ENCODE results near the gene OSBPL1A.

Gene OSBPL1A

DNA sequence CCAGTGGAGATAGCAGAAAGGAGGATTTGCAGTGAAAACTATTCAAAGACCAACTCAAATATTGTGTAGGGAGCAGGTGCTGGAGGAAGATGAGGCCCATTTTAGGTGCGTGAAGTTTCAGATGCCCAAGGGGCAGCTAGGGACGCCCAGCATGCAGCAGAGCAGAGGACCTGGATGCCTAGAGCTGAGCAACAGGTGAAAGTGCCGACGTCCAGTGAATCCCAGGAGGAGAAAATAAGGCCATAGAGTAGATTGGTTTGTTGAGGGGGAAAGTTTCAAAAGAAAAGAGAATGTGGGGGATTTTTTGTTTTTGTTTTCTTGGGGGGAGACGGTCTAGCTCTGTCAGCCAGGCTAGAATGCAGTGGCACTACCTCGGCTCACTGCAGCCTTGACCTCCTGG lies 53.1 kb downstream of the OSBPL1A start:
- no peak overlapping the region for H3K4me3 ChIP-seq (ENCODE audit: insufficient read depth, low read length, poor library complexity, severe bottlenecking)
- no peak overlapping the region for H3K27ac ChIP-seq (ENCODE audit: low read depth, low read length)
- no peak overlapping the region for H3K9ac ChIP-seq (ENCODE audit: low read length)
- no peaks in the 10 kb centered on the region for H3K9me2 ChIP-seq (replicated peaks; ENCODE audit: insufficient read depth, low read length)
- H3K36me3 ChIP-seq (ENCODE audit: low read length): no peaks in the 10 kb centered on the region
- H2AFZ ChIP-seq (ENCODE audit: low read depth, low read length, severe bottlenecking): no peak overlapping the region
- H3K9me3 ChIP-seq (ENCODE audit: insufficient read depth, low read length): no peaks in the 10 kb centered on the region
- no peaks in the 10 kb centered on the region for H3F3A ChIP-seq (ENCODE audit: insufficient read depth)
- H4K20me1 ChIP-seq (ENCODE audit: low read depth, low read length): no peaks in the 10 kb centered on the region
- H3K27me3 ChIP-seq (ENCODE audit: low read length): no peaks in the 10 kb centered on the region
- TF ChIP-seq EZH2phosphoT487 (conservative IDR thresholded peaks at IDR 0.05; ENCODE audit: low read length): no peak
- TF ChIP-seq, protein P1, sequence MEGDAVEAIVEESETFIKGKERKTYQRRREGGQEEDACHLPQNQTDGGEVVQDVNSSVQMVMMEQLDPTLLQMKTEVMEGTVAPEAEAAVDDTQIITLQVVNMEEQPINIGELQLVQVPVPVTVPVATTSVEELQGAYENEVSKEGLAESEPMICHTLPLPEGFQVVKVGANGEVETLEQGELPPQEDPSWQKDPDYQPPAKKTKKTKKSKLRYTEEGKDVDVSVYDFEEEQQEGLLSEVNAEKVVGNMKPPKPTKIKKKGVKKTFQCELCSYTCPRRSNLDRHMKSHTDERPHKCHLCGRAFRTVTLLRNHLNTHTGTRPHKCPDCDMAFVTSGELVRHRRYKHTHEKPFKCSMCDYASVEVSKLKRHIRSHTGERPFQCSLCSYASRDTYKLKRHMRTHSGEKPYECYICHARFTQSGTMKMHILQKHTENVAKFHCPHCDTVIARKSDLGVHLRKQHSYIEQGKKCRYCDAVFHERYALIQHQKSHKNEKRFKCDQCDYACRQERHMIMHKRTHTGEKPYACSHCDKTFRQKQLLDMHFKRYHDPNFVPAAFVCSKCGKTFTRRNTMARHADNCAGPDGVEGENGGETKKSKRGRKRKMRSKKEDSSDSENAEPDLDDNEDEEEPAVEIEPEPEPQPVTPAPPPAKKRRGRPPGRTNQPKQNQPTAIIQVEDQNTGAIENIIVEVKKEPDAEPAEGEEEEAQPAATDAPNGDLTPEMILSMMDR (IDR thresholded peaks at IDR 0.05; ENCODE audit: insufficient read depth, low read length, poor library complexity, severe bottlenecking): no peak
- no peak overlapping the region for H3K4me2 ChIP-seq (ENCODE audit: low read depth, low read length, poor library complexity, severe bottlenecking)
- H3K79me2 ChIP-seq (ENCODE audit: insufficient read depth, low read length): no peaks in the 10 kb centered on the region

DNA sequence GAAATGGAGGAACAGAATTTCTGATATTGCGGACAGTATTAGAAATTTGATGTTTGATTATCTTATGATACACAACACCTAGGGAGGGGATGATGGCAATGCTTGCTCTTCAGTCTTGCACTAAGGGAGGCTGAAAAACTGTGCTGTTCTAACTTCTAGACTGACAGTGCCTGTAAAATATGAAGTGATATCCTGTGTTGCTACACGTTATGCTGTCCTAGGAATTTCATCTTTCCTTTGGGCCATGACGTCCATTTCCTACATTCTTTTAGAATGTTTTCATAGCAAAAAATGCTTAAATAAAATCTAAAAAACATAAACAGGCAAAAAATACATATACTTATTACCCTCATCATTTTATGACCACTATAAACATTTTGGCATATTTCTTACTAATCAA lies 55.3 kb downstream of the OSBPL1A start:
- Histone ChIP-seq H3K9me2 (replicated peaks; ENCODE audit: insufficient read depth, low read length) (no peaks in the 10 kb centered on the region), H3F3A (ENCODE audit: insufficient read depth) (no peaks in the 10 kb centered on the region), H2AFZ (ENCODE audit: low read depth, low read length, severe bottlenecking) (no peak overlapping the region), H3K4me3 (ENCODE audit: insufficient read depth, low read length, poor library complexity, severe bottlenecking) (no peak overlapping the region), H3K79me2 (ENCODE audit: insufficient read depth, low read length) (no peaks in the 10 kb centered on the region), H3K27ac (ENCODE audit: low read depth, low read length) (no peak overlapping the region), H3K9me3 (ENCODE audit: insufficient read depth, low read length) (no peaks in the 10 kb centered on the region), H3K4me2 (ENCODE audit: low read depth, low read length, poor library complexity, severe bottlenecking) (no peak overlapping the region), H4K20me1 (ENCODE audit: low read depth, low read length) (no peaks in the 10 kb centered on the region), H3K36me3 (ENCODE audit: low read length) (no peaks in the 10 kb centered on the region), H3K27me3 (ENCODE audit: low read length) (no peaks in the 10 kb centered on the region), H3K9ac (ENCODE audit: low read length) (no peak overlapping the region)
- TF ChIP-seq, protein P1 (IDR thresholded peaks at IDR 0.05; ENCODE audit: insufficient read depth, low read length, poor library complexity, severe bottlenecking): no peak
- no peak for TF ChIP-seq EZH2phosphoT487 (conservative IDR thresholded peaks at IDR 0.05; ENCODE audit: low read length)

DNA sequence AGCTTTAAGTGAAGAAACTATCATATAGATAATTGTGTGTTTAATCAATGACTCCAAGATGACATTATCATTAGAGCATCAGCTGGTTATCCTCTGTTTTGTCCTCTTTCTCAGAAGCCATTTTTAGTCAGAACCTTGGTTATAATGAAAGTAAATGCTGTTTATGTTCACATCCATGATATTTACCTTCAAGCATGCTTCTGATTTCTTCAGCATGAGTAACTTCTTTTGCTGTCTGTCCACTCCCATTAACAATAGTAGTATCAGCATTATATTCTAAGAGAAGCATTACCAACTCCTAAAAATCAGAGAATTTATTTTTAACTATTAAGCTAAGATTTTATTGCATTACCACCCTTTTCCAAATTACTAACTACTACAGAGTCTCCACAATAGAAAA lies 56.3 kb downstream of the OSBPL1A start:
- Histone ChIP-seq H3K9me3 (ENCODE audit: insufficient read depth, low read length) (no peaks in the 10 kb centered on the region), H3K36me3 (ENCODE audit: low read length) (no peaks in the 10 kb centered on the region), H3F3A (ENCODE audit: insufficient read depth) (no peaks in the 10 kb centered on the region), H3K4me3 (ENCODE audit: insufficient read depth, low read length, poor library complexity, severe bottlenecking) (no peak overlapping the region), H3K27me3 (ENCODE audit: low read length) (no peaks in the 10 kb centered on the region), H3K27ac (ENCODE audit: low read depth, low read length) (no peak overlapping the region), H3K79me2 (ENCODE audit: insufficient read depth, low read length) (no peaks in the 10 kb centered on the region), H3K9me2 (replicated peaks; ENCODE audit: insufficient read depth, low read length) (no peaks in the 10 kb centered on the region), H4K20me1 (ENCODE audit: low read depth, low read length) (no peaks in the 10 kb centered on the region), H3K9ac (ENCODE audit: low read length) (no peak overlapping the region), H3K4me2 (ENCODE audit: low read depth, low read length, poor library complexity, severe bottlenecking) (no peak overlapping the region), H2AFZ (ENCODE audit: low read depth, low read length, severe bottlenecking) (no peak overlapping the region)
- TF ChIP-seq, protein P1 (IDR thresholded peaks at IDR 0.05; ENCODE audit: insufficient read depth, low read length, poor library complexity, severe bottlenecking): no peak
- TF ChIP-seq EZH2phosphoT487 (conservative IDR thresholded peaks at IDR 0.05; ENCODE audit: low read length): no peak

Data from SU-DHL-6 (cell line).